Measurements from ENCODE around the gene DAZAP1. TPM values are rescaled to one million over a fixed set of nuclear protein-coding genes. Genes with fewer than 3 reads are reported as not detected.
A peak's percentile ranks its signal among the peaks of the same experiment; 100 is the strongest.
"Not testable (repeated sequence)": the region's sequence is repeated elsewhere in the genome, so short reads cannot be mapped to it uniquely, and the experiment has no call there.

DAZAP1 gene
- total RNA-seq, 8 experiments from 2014 or later, result 32.3 to 129 (median 46.7) TPM

GRCh38 chr19:1470305-1471009 is 63.1 kb downstream of the DAZAP1 start:
- H3K27ac ChIP-seq, result peak overlapping the region; percentile 34 to 56
- peak; percentile 51 to 72 (median 64) for ATAC-seq (replicated peaks in 6 of 8)
- peaks cover 37 to 38% of the 10 kb centered on the region in 2 donors for H3K4me1 ChIP-seq (replicated peaks in 1 of 2)
- H3K4me3 ChIP-seq, result peak overlapping the region in 3 of 5 donors; percentile 20 to 27 (median 24)
- WGBS, 10 experiments, result 31 to 73% (median 52%) methylated on average over 3 to 15 of the region's 67 CpGs; no CpG with 5 or more reads in 7 of the 10 experiments
- in situ Hi-C loops (cut with MboI; ENCODE audit: low pct_unique_long_range_greater_than_20kb in 2 of 9, low sequenced_read_pairs in 9 of 9, unreplicated experiment in 9 of 9), result no loop called here

DNA sequence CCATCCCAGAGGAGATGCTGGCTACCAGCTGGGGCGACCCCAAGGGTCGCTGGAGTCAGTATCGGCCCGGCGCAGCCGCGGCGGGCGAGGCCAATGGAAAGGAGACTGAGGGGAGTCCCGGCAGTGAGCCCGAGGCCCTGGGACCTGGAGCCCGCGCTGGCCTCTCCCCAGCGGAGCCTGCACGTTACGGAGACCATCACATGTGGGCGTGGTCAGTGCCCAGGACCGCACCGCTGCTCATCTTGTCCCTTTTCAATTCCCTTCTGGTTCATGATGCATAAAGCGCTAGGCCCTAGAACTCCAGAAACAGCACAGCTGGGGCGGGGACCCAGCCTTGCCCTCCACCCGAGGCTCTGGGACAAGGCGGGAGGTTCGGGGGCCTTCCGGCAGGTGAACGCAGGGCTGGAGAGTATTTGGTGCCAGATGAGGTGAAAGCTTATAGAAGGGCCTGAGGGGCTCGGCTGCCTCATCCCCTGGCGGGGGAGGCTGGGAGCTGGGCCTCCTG is 63.7 kb downstream of the DAZAP1 start:
- Histone ChIP-seq H3K27ac (peak overlapping the region in 1 of 2 donors; percentile 56), H3K4me3 (peak overlapping the region in 3 of 5 donors; percentile 20 to 27 (median 24)), H3K4me1 (replicated peaks in 1 of 2) (peaks cover 37 to 38% of the 10 kb centered on the region in 2 donors)
- peak; percentile 19 to 82 (median 70) for ATAC-seq (replicated peaks in 6 of 8)
- in situ Hi-C loops (cut with MboI; ENCODE audit: low pct_unique_long_range_greater_than_20kb in 2 of 9, low sequenced_read_pairs in 9 of 9, unreplicated experiment in 9 of 9), result no loop called here
- WGBS, 10 experiments, result 25 to 57% (median 33%) methylated on average over 2 to 8 of the region's 28 CpGs; no CpG with 5 or more reads in 6 of the 10 experiments

GRCh38 chr19:1471515-1472160 is 64.3 kb downstream of the DAZAP1 start:
- Histone ChIP-seq H3K27ac (peak overlapping the region in 1 of 2 donors; percentile 56), H3K4me1 (replicated peaks in 1 of 2) (peaks cover 37 to 38% of the 10 kb centered on the region in 2 donors), H3K4me3 (peak overlapping the region in 3 of 5 donors; percentile 20 to 27 (median 24))
- 0 to 34% (median 30%) methylated on average over 1 to 4 of the region's 24 CpGs; no CpG with 5 or more reads in 7 of the 10 experiments for WGBS, 10 experiments
- ATAC-seq (replicated peaks in 6 of 8), result peak in 6 of 8 experiments; percentile 3 to 28 (median 11)
- in situ Hi-C loops (cut with MboI; ENCODE audit: low pct_unique_long_range_greater_than_20kb in 2 of 9, low sequenced_read_pairs in 9 of 9, unreplicated experiment in 9 of 9), result no loop called here

DNA sequence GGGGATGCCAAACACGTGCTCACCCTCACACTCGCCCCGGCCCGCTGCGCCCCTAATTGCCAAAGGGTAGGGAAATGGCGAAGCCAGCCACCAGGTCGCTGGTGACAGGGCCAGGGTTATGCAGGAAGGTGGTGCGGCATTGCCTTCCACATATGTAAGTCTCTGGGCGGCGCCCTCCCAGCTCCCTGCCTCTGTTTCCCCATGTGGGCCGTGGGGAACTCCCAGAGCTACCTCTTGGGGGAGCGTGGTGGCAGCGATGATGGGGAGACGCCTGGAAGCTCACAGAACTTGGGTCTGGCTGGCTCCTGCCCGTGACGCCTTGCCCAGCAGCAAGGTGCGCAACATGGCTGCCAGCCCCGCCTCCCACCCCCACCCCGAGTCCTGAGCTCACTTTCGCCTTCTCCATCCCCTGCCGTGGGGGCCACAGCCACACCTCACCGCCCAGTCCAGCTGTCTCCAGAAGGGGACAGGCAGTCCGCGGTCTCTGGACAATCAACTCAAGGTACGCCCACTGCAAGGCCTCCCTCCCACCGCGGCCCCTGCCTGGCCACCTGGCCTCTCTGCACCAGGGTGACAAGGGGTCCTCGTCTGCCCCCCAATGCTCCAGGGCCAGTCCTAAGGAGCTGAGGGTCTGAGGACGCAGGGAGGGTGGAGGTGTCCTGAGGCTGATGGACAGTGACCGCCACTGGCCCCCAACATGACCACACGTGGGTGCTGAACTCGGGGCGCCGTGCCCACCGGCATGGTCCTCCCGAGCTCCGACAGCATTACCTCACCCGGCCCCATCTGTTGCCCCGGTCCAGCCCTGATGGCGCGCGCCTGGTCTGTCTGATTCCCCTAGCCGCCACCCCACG is 65.1 kb downstream of the DAZAP1 start:
- in situ Hi-C loops (cut with MboI; ENCODE audit: low pct_unique_long_range_greater_than_20kb in 2 of 9, low sequenced_read_pairs in 9 of 9, unreplicated experiment in 9 of 9), result no loop called here
- peaks cover 37 to 38% of the 10 kb centered on the region in 2 donors for H3K4me1 ChIP-seq (replicated peaks in 1 of 2)
- 24 to 100% (median 40%) methylated on average over 1 to 6 of the region's 44 CpGs; no CpG with 5 or more reads in 7 of the 10 experiments for WGBS, 10 experiments
- peak overlapping the region in 1 of 2 donors; percentile 4 for H3K27ac ChIP-seq
- no peak overlapping the region for H3K4me3 ChIP-seq
- no peak for ATAC-seq (replicated peaks in 6 of 8)

- Histone ChIP-seq H3K4me3 (no peak overlapping the region), H3K4me1 (replicated peaks in 1 of 2) (peaks cover 42% of the 10 kb centered on the region in 2 donors), H3K27ac (peak overlapping the region in 1 of 2 donors; percentile 4)
- 46 to 100% (median 78%) methylated on average over 1 to 10 of the region's 20 CpGs; no CpG with 5 or more reads in 6 of the 10 experiments for WGBS, 10 experiments
- in situ Hi-C loops (cut with MboI; ENCODE audit: low pct_unique_long_range_greater_than_20kb in 2 of 9, low sequenced_read_pairs in 9 of 9, unreplicated experiment in 9 of 9), result no loop called here
- ATAC-seq (replicated peaks in 6 of 8), result no peak
Observed at GRCh38 chr19:1473085-1473851, 65.9 kb downstream of the DAZAP1 start.

- H3K4me1 ChIP-seq (replicated peaks in 1 of 2), result peaks cover 42% of the 10 kb centered on the region in 2 donors
- in situ Hi-C loops (cut with MboI; ENCODE audit: low pct_unique_long_range_greater_than_20kb in 2 of 9, low sequenced_read_pairs in 9 of 9, unreplicated experiment in 9 of 9), result no loop called here
- H3K27ac ChIP-seq, result no peak overlapping the region
- 55 to 89% methylated on average over 8 of the region's 31 CpGs; no CpG with 5 or more reads in 8 of the 10 experiments for WGBS, 10 experiments
- ATAC-seq (replicated peaks in 6 of 8), result no peak
- H3K4me3 ChIP-seq, result no peak overlapping the region
Observed at GRCh38 chr19:1474011-1474764, 66.8 kb downstream of the DAZAP1 start.

GRCh38 chr19:1474765-1475351 is 67.5 kb downstream of the DAZAP1 start:
- Histone ChIP-seq H3K27ac (no peak overlapping the region), H3K4me3 (no peak overlapping the region), H3K4me1 (replicated peaks in 1 of 2) (peaks cover 38 to 43% of the 10 kb centered on the region in 2 donors)
- 80 to 100% (median 100%) methylated on average over 1 to 3 of the region's 26 CpGs; no CpG with 5 or more reads in 7 of the 10 experiments for WGBS, 10 experiments
- in situ Hi-C loops (cut with MboI; ENCODE audit: low pct_unique_long_range_greater_than_20kb in 2 of 9, low sequenced_read_pairs in 9 of 9, unreplicated experiment in 9 of 9), result no loop called here
- no peak for ATAC-seq (replicated peaks in 6 of 8)

- ATAC-seq (replicated peaks in 6 of 8), result no peak
- no peak overlapping the region for H3K4me3 ChIP-seq
- in situ Hi-C loops (cut with MboI; ENCODE audit: low pct_unique_long_range_greater_than_20kb in 2 of 9, low sequenced_read_pairs in 9 of 9, unreplicated experiment in 9 of 9), result no loop called here
- 82 to 100% (median 96%) methylated on average over 1 to 17 of the region's 31 CpGs; no CpG with 5 or more reads in 2 of the 10 experiments for WGBS, 10 experiments
- no peak overlapping the region for H3K27ac ChIP-seq
- peaks cover 30 to 33% of the 10 kb centered on the region in 2 donors for H3K4me1 ChIP-seq (replicated peaks in 1 of 2)
Observed at GRCh38 chr19:1475751-1476437, 68.5 kb downstream of the DAZAP1 start.

DNA sequence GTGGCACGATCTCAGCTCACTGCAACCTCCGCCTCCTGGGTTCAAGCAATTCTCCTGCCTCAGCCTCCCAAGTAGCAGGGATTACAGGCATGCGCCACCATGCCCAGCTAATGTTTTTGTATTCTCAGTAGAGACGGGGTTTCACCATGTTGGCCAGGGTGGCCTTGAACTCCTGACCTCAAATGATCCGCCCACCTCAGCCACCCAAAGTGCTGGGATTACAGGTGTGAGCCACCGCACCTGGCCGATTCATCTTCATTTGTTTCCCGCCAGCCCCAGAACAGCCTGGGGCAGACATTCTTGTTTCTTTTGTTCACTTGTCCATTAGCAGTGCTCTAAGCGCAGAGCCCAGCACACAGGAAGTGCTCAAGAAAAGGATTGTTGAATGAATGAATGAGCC is 69.7 kb downstream of the DAZAP1 start:
- H3K27ac ChIP-seq; in situ Hi-C loops (cut with MboI; ENCODE audit: low pct_unique_long_range_greater_than_20kb in 2 of 9, low sequenced_read_pairs in 9 of 9, unreplicated experiment in 9 of 9); ATAC-seq (replicated peaks in 6 of 8); H3K4me3 ChIP-seq: not testable (repeated sequence)
- 70 to 100% (median 91%) methylated on average over 1 to 4 of the region's 9 CpGs; no CpG with 5 or more reads in 3 of the 10 experiments for WGBS, 10 experiments
- H3K4me1 ChIP-seq (replicated peaks in 1 of 2), result peaks cover 18 to 21% of the 10 kb centered on the region in 2 donors

- in situ Hi-C loops (cut with MboI; ENCODE audit: low pct_unique_long_range_greater_than_20kb in 2 of 9, low sequenced_read_pairs in 9 of 9, unreplicated experiment in 9 of 9), result no loop called here
- peak within 1 kb of the TSS; percentile 82 to 93 for H3K27ac ChIP-seq
- peak within 1 kb of the TSS; percentile 43 to 77 (median 63) for H3K4me3 ChIP-seq
- ATAC-seq (replicated peaks in 6 of 8), result peak; percentile 88 to 98 (median 91)
- WGBS, 10 experiments, result 0 to 11% (median 3%) methylated on average over 4 to 9 of the region's 71 CpGs; no CpG with 5 or more reads in 6 of the 10 experiments
- H3K4me1 ChIP-seq (replicated peaks in 1 of 2), result peaks cover 5 to 10% of the 10 kb centered on the region in 2 donors
Observed at GRCh38 chr19:1478934-1479707, 71.7 kb downstream of the DAZAP1 start, which contains the start of gene C19orf25. Gene C19orf25, minus strand, starts transcription at chr19:1479215. Its CDS starts 312 bp downstream, at chr19:1478903.
